K562 (cell line): ENCODE measurements around the gene CDC26. TPM values are rescaled to one million over a fixed set of nuclear protein-coding genes. Genes with fewer than 3 reads are reported as not detected.

ENCODE experiments used
- ATAC-seq: fragments of 200-7000 bp; cut with Tn5 transposase; 3 replicates; pipeline ENCODE4 v1.9.1; 2020; ENCODE audit warnings: moderate library complexity
- BruUV-seq: library from RNA; stranded (reverse); fragments of 400-500 nt; replicated peaks from 2 replicates; lab custom pipeline; 2021; lab: Mats Ljungman, UMichigan
- CTCF ChIA-PET: fragments of 300-600 bp; formaldehyde crosslinking; extraction: SDS; loops from one replicate; lab custom pipeline; 2021; ENCODE audit warnings: low intra/inter-chr PET ratio; lab: Yijun Ruan, JAX
- POLR2A ChIA-PET: fragments of 300-600, 350-650 bp; sonication (Branson Sonifier 250); formaldehyde crosslinking; extraction: SDS; loops from one replicate; lab custom pipeline; 2021; ENCODE audit warnings: antibody characterized with exemption, inconsistent platforms; lab: Yijun Ruan, JAX
- DNase-seq, 4 experiments: peaks; one replicate each; pipeline versions ENCODE4 v3.0.0 to v3.0.0-alpha.2; 2011 to 2018; ENCODE audit warnings: low spot score in 3 of 4, mixed read lengths in 3 of 4; ENCODE audit errors: extremely low read depth in 1 of 4
- FAIRE-seq: peaks from 2 replicates; lab custom pipeline; 2011; peaks lifted over from hg19 to GRCh38; lab: Jason Lieb, UNC
- H2AFZ ChIP-seq: 2 replicates; pipeline ENCODE4 v1.6.0; 2011; ENCODE audit warnings: low read depth, low read length, control low read depth, inconsistent platforms
- H3K27ac ChIP-seq: fragments of 200-600 bp; 3 replicates; pipeline ENCODE4 v1.8.0; 2011; ENCODE audit warnings: low read depth, mild to moderate bottlenecking, control low read depth, inconsistent platforms, low read length, moderate library complexity, mixed read lengths; ENCODE audit errors: extremely low read depth
- H3K27me3 ChIP-seq, 2 experiments: fragments of 300-600 bp in 1 of 2; 2 replicates in 1 of 2; 3 replicates in 1 of 2; pipeline versions ENCODE4 v1.6.0 to v1.8.0; 2011; ENCODE audit warnings: inconsistent platforms in 2 of 2, low read length in 2 of 2, mild to moderate bottlenecking in 1 of 2, mixed read lengths in 1 of 2, moderate library complexity in 1 of 2; ENCODE audit not compliant: control insufficient read depth in 2 of 2, insufficient read depth in 2 of 2
- H3K36me3 ChIP-seq: fragments of 300-600 bp; 3 replicates; pipeline ENCODE4 v1.8.0; 2011; ENCODE audit warnings: mild to moderate bottlenecking, low read length, inconsistent platforms; ENCODE audit not compliant: control insufficient read depth, insufficient read depth
- H3K4me1 ChIP-seq, 2 experiments: fragments of 200-600 bp in 1 of 2; replicated peaks in 1 of 2; 2 replicates in 1 of 2; 3 replicates in 1 of 2; pipeline versions ENCODE4 v1.5.1 to v1.8.0; 2011; ENCODE audit warnings: inconsistent platforms in 2 of 2, low read length in 2 of 2, mild to moderate bottlenecking in 1 of 2, mixed read lengths in 1 of 2, moderate library complexity in 1 of 2; ENCODE audit not compliant: control insufficient read depth in 2 of 2, insufficient read depth in 2 of 2
- H3K4me2 ChIP-seq: 2 replicates; pipeline ENCODE4 v1.6.1; 2011; ENCODE audit warnings: low read length, control low read depth, inconsistent platforms, mixed read lengths; ENCODE audit not compliant: insufficient read depth
- H3K4me3 ChIP-seq: fragments of 200-600 bp; sonication (generic), shearing (Covaris generic); 2 replicates; pipeline ENCODE4 v1.5.1; 2016; ENCODE audit warnings: control low read depth, inconsistent platforms
- H3K79me2 ChIP-seq: fragments of 200-600 bp; 3 replicates; pipeline ENCODE4 v1.8.0; 2011; ENCODE audit warnings: low read length, inconsistent platforms; ENCODE audit not compliant: control insufficient read depth, insufficient read depth
- H3K9ac ChIP-seq, 2 experiments: 2 replicates each; pipeline versions ENCODE4 v1.6.0 to v1.6.1; 2011; ENCODE audit warnings: low read depth in 2 of 2, low read length in 2 of 2, control low read depth in 1 of 2, inconsistent platforms in 1 of 2, mild to moderate bottlenecking in 1 of 2, mixed read lengths in 1 of 2; ENCODE audit not compliant: insufficient read depth in 1 of 2
- H3K9me1 ChIP-seq: one replicate; pipeline ENCODE4 v1.6.0; 2011; ENCODE audit warnings: inconsistent platforms, mild to moderate bottlenecking, low read length, moderate library complexity; ENCODE audit not compliant: control insufficient read depth, insufficient read depth
- H3K9me3 ChIP-seq: replicated peaks from 2 replicates; pipeline ENCODE4 v1.5.1; 2011; ENCODE audit warnings: low read depth, low read length, inconsistent platforms; ENCODE audit not compliant: control insufficient read depth, insufficient read depth
- H4K20me1 ChIP-seq: replicated peaks from 2 replicates; pipeline ENCODE4 v1.6.1; 2011; ENCODE audit warnings: low read length, inconsistent platforms, mixed read lengths; ENCODE audit not compliant: control insufficient read depth, insufficient read depth
- RAD51 ChIP-seq: fragments of 450-650 bp; IDR thresholded peaks from 2 replicates; pipeline ENCODE4 v1.7.1; 2016; ENCODE audit warnings: low read depth, mild to moderate bottlenecking, borderline replicate concordance
- ZNF217 ChIP-seq: sonication (generic); formaldehyde crosslinking; IDR thresholded peaks from 2 replicates; pipeline ENCODE4 v1.8.0; 2022; ENCODE audit warnings: mild to moderate bottlenecking, missing genetic modification reagents
- WGBS: fragments of 100-300 bp; shearing (Covaris generic); methylation state at CpG from one replicate; pipeline ENCODE4 v1.1.6; 2016; ENCODE audit warnings: low coverage, mixed read lengths; ENCODE audit not compliant: insufficient coverage; ENCODE audit errors: missing lambda C conversion rate; 5-methylcytosine and 5-hydroxymethylcytosine counted together
- in situ Hi-C: fragments of 300-500 bp; cut with MboI; formaldehyde crosslinking; loops from 4 replicates; pipeline ENCODE4 v1.15.0; 2018; ENCODE audit warnings: inconsistent platforms, mixed read lengths
- intact Hi-C: fragments of 100-400 bp; cut with micrococcal nuclease; formaldehyde crosslinking; loops from 2 replicates; pipeline ENCODE4 v1.14.2; 2022
- polyA plus RNA-seq, 8 experiments: library from polyadenylated mRNA; depleted of rRNA in 4 of 8; stranded (reverse) in 5 of 8; unstranded in 3 of 8; fragments of >200 nt; fragmentation: Nextera tagmentation in 2 of 8; fragmentation: Illumina TruSeq in 1 of 8; extraction: Ambion mirVana in 2 of 8; extraction: Trizol in 1 of 8; gene quantifications; 2 replicates each; pipeline versions ENCODE4 v1.2.1 to v1.2.3, GENCODE V29; 2011 to 2014; ENCODE audit warnings: inconsistent platforms in 1 of 8, missing spikeins in 1 of 8
- total RNA-seq, 7 experiments: library from RNA; depleted of rRNA in 6 of 7; stranded (reverse); fragments of >200 nt in 6 of 7; fragmentation: Illumina TruSeq in 2 of 7; extraction: Trizol in 2 of 7; gene quantifications; 2 replicates each; pipeline versions ENCODE4 v1.2.1 to v1.2.3, GENCODE V29; 2011 to 2021; ENCODE audit warnings: low replicate concordance in 1 of 7
- TF ChIP-seq, protein P1 (sequence below): sonication (generic); formaldehyde crosslinking; IDR thresholded peaks from 2 replicates; pipeline ENCODE4 v1.8.1; 2022; ENCODE audit warnings: missing genetic modification reagents
- TF ChIP-seq, protein P2 (sequence below), 2 experiments: fragments of 450-650 bp in 1 of 2; sonication (generic) in 1 of 2; formaldehyde crosslinking in 1 of 2; IDR thresholded peaks; 2 replicates each; pipeline versions ENCODE4 v1.7.1 to v1.9.0; 2016 to 2022; ENCODE audit warnings: inconsistent platforms in 1 of 2, mild to moderate bottlenecking in 1 of 2, missing genetic modification reagents in 1 of 2

Gene CDC26
- total and polyA plus RNA-seq, 9 of the 15 experiments (the other 6 are each of a cell fraction or from before 2014, with no cell fraction given), result 33.0 to 147 (median 60.0) TPM

DNA sequence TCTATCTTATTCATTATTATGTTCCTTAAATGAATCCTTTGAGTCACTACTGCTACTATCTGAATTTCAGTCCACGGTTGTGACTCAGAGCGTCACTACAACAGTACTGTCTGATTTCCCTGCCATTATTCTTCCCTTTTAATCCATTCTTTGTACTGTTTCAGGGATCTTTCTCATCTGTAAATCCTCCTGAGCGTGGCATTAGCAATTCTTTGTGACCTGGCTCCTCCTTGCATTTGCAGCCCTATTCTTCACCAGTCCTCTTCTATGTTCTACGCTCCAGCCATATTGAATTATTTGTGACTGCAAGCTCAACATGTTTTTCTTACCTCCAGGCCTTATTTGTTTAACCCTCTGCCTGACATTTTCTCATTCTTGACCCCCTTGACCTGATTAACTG, 6.0 kb upstream of the CDC26 start:
- WGBS, result 98% methylated on average over 4 of the region's 4 CpGs
- no peaks in the 10 kb centered on the region for H3K9me3 ChIP-seq
- no peaks in the 10 kb centered on the region for H4K20me1 ChIP-seq
- peaks cover 25% of the 10 kb centered on the region for H3K79me2 ChIP-seq
- H3K4me1 ChIP-seq, result peaks cover 2 to 3% of the 10 kb centered on the region in 2 experiments; a peak in 3 of 5 replicates
- intact Hi-C loops, result no loop called here
- H3K27me3 ChIP-seq, result no peaks in the 10 kb centered on the region
- no peak overlapping the region for H3K4me2 ChIP-seq
- DNase-seq (no peak), ATAC-seq (no peak), FAIRE-seq (no peak)
- TF ChIP-seq ZNF217, result no peak
- TF ChIP-seq, protein P1, sequence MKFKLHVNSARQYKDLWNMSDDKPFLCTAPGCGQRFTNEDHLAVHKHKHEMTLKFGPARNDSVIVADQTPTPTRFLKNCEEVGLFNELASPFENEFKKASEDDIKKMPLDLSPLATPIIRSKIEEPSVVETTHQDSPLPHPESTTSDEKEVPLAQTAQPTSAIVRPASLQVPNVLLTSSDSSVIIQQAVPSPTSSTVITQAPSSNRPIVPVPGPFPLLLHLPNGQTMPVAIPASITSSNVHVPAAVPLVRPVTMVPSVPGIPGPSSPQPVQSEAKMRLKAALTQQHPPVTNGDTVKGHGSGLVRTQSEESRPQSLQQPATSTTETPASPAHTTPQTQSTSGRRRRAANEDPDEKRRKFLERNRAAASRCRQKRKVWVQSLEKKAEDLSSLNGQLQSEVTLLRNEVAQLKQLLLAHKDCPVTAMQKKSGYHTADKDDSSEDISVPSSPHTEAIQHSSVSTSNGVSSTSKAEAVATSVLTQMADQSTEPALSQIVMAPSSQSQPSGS, result no peak
- H3K27ac ChIP-seq, result no peak overlapping the region
- no TSS peak for BruUV-seq
- no peak overlapping the region for H3K9ac ChIP-seq
- H3K4me3 ChIP-seq, result no peak overlapping the region
- H3K36me3 ChIP-seq, result peaks cover 92% of the 10 kb centered on the region
- CTCF ChIA-PET, result no interaction called here
- POLR2A ChIA-PET, result interaction anchor here (2.4 kb wide), 1 partner anchor 9 kb away, joined by 8 read pairs; no protein-coding TSS in a partner anchor
- in situ Hi-C loops, result no loop called here
- no peaks in the 10 kb centered on the region for H3K9me1 ChIP-seq
- H2AFZ ChIP-seq, result no peak overlapping the region

DNA sequence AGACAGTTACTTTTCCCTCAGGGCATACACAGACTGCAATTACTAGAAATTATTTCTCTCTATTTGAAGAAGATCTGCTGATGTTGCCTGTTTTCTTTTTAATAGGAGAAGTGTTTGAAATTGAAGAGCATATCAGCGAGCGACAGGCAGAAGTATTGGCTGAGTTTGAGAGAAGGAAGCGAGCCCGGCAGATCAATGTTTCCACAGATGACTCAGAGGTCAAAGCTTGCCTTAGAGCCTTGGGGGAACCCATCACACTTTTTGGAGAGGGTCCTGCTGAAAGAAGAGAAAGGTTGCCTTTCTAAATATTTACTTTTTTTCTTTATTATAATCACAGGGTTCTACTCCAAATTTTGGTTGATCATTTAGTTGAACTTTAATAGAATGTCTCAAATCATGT, 3.5 kb upstream of the CDC26 start:
- DNase-seq, result no peak
- Histone ChIP-seq H3K27ac (no peak overlapping the region), H4K20me1 (no peaks in the 10 kb centered on the region), H3K79me2 (peaks cover 50% of the 10 kb centered on the region), H3K4me3 (no peak overlapping the region), H3K36me3 (peaks cover 73% of the 10 kb centered on the region), H3K9ac (no peak overlapping the region), H3K9me1 (no peaks in the 10 kb centered on the region), H3K9me3 (no peaks in the 10 kb centered on the region), H2AFZ (no peak overlapping the region), H3K4me2 (no peak overlapping the region), H3K27me3 (no peaks in the 10 kb centered on the region), H3K4me1 (peaks cover 3 to 6% of the 10 kb centered on the region in 2 experiments; a peak in 3 of 5 replicates)
- POLR2A ChIA-PET, result no interaction called here
- CTCF ChIA-PET, result no interaction called here
- in situ Hi-C loops, result no loop called here
- intact Hi-C loops, result loop anchor here (10.0 kb wide), 2 partner anchors 126 to 354 kb away; partner anchors contain the start of gene ALAD
- 90% methylated on average over 4 of the region's 4 CpGs for WGBS
- no TSS peak for BruUV-seq
- ATAC-seq, result no peak
- no peak for FAIRE-seq
- TF ChIP-seq, protein P2, sequence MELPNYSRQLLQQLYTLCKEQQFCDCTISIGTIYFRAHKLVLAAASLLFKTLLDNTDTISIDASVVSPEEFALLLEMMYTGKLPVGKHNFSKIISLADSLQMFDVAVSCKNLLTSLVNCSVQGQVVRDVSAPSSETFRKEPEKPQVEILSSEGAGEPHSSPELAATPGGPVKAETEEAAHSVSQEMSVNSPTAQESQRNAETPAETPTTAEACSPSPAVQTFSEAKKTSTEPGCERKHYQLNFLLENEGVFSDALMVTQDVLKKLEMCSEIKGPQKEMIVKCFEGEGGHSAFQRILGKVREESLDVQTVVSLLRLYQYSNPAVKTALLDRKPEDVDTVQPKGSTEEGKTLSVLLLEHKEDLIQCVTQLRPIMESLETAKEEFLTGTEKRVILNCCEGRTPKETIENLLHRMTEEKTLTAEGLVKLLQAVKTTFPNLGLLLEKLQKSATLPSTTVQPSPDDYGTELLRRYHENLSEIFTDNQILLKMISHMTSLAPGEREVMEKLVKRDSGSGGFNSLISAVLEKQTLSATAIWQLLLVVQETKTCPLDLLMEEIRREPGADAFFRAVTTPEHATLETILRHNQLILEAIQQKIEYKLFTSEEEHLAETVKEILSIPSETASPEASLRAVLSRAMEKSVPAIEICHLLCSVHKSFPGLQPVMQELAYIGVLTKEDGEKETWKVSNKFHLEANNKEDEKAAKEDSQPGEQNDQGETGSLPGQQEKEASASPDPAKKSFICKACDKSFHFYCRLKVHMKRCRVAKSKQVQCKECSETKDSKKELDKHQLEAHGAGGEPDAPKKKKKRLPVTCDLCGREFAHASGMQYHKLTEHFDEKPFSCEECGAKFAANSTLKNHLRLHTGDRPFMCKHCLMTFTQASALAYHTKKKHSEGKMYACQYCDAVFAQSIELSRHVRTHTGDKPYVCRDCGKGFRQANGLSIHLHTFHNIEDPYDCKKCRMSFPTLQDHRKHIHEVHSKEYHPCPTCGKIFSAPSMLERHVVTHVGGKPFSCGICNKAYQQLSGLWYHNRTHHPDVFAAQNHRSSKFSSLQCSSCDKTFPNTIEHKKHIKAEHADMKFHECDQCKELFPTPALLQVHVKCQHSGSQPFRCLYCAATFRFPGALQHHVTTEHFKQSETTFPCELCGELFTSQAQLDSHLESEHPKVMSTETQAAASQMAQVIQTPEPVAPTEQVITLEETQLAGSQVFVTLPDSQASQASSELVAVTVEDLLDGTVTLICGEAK (IDR thresholded peaks at IDR 0.05), result no peak
- TF ChIP-seq, protein P2 (CRISPR knock-in tag; IDR thresholded peaks at IDR 0.05), result no peak
- TF ChIP-seq RAD51, result no peak
